ENCODE data around the gene SNRNP70.
"Not testable (repeated sequence)": the region's sequence is repeated elsewhere in the genome, so short reads cannot be mapped to it uniquely, and the experiment has no call there.

The SNRNP70 gene

DNA sequence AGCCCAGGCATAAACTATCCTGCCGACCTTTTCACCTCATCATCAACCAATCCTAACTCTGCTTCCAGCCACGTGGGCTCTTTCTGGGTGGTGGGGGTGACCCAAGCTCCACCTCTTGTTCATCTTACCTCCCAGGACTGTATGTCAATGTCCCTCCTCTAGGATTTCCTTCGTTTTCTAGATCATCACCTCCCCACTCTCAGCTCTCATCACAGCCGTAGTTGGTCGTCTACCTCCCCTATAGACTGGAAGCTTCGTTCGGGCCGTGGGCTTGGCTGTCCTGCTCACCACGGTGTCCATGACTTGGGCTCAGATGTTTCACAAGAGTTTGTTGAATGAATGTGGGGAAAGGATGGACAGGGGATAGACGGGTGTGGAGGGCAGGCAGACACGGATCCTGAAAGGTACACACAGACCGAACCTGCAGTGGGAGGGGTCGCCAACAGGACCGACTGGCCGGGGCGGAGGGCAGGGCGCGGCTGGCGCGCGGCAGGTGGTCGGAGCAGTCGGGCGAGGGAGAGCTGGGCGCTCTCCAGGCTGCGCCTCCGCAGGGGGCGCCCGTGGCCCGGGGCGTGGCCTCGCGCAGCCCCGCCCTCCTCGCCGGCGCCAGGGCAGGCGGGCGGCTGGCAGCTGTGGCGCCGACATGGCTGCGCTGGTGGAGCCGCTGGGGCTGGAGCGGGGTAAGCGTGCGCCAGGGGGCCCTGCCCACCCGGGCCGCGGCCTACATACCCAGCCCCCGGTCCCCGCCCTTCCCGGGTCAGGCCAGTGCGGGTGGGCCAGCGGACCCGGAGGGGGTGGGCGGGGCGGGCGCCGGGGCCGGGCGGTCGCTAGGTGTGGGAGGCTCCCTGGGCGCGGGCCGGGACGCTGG, 28.7 kb downstream of the SNRNP70 start, which contains the start of gene LIN7B:
LIN7B (plus strand) TSS at position 609 of the 868 bp plus-strand sequence; CDS start at position 644, 35 bp downstream.
- peak within 1 kb of the TSS; percentile 38 for H2AFZ ChIP-seq (ENCODE audit: low read length, unreplicated experiment)
- no peaks in the 10 kb centered on the region for H3K27me3 ChIP-seq (ENCODE audit: insufficient read depth, low read length)
- H3K36me3 ChIP-seq (ENCODE audit: insufficient read depth, low read length) = no peaks in the 10 kb centered on the region
- peaks cover 8% of the 10 kb centered on the region for H3K4me1 ChIP-seq (ENCODE audit: control insufficient read depth, insufficient read depth, low read length, unreplicated experiment)
- H3K79me2 ChIP-seq (ENCODE audit: control insufficient read depth, insufficient read depth, low read length, unreplicated experiment) = no peaks in the 10 kb centered on the region
- H3K27ac ChIP-seq (ENCODE audit: low read depth, low read length) = no peak within 1 kb of the TSS
- H3K4me3 ChIP-seq (ENCODE audit: low read depth, low read length) = peak within 1 kb of the TSS; percentile 85

DNA sequence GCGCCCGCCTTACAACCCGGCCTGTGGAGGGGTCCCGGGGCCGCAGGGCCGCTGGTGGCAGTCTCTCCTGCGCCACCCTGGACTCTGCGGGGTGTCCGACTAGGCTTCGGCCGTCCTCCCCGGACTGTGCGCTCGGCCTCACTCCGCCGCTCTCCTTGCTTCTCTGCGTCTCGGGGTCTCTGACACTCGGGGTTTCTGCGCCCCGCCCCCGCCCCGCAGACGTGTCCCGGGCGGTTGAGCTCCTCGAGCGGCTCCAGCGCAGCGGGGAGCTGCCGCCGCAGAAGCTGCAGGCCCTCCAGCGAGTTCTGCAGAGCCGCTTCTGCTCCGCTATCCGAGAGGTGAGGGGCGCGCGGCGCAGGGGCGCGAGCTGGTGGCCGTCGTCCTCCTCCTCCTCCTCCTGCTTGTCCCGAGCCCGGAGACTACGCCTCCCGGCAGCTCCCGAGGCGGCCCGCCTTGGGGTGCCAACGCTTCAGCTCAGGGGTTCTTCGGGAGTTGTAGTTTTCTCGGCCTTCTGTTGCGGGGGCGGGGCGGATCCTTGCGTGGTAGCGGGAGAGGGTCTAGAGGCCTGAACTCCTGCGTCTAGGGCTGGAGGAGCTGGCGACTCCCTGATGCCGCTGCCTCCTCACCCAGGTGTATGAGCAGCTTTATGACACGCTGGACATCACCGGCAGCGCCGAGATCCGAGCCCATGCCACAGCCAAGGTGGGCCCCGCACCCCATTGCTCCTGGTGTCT, 29.5 kb downstream of the SNRNP70 start:
- H2AFZ ChIP-seq (ENCODE audit: low read length, unreplicated experiment) = peak overlapping the region; percentile 38

DNA sequence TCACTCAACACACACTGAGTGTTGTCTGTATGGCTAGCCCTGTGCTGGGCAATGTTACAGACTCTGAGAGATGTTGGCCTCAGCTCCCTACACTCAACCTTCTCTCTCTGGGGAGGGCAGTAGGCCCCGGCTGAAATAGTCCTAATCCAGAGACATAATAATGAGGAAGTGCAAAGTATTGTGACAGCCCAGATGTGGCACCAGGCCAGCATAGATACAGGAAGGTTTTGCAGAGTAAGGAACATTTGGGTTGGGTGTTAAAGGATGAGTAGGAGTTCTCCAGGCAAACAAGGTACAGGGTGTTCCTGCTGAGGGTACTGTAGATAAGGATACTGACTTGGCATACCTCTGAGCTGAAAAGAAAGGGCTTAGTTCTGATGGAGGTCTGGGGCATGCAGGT, 31.3 kb downstream of the SNRNP70 start:
- H3K79me2 ChIP-seq (ENCODE audit: control insufficient read depth, insufficient read depth, low read length, unreplicated experiment) = no peaks in the 10 kb centered on the region
- no peak overlapping the region for H3K4me3 ChIP-seq (ENCODE audit: low read depth, low read length)
- H3K27ac ChIP-seq (ENCODE audit: low read depth, low read length) = no peak overlapping the region
- H3K4me1 ChIP-seq (ENCODE audit: control insufficient read depth, insufficient read depth, low read length, unreplicated experiment) = no peaks in the 10 kb centered on the region
- H3K36me3 ChIP-seq (ENCODE audit: insufficient read depth, low read length) = no peaks in the 10 kb centered on the region
- H3K27me3 ChIP-seq (ENCODE audit: insufficient read depth, low read length) = peaks cover 8% of the 10 kb centered on the region
- H2AFZ ChIP-seq (ENCODE audit: low read length, unreplicated experiment) = no peak overlapping the region

More for the DNA sequence above, 29.5 kb downstream of the SNRNP70 start:
- H3K4me1 ChIP-seq (ENCODE audit: control insufficient read depth, insufficient read depth, low read length, unreplicated experiment) = peaks cover 8% of the 10 kb centered on the region
- H3K36me3 ChIP-seq (ENCODE audit: insufficient read depth, low read length) = no peaks in the 10 kb centered on the region
- no peaks in the 10 kb centered on the region for H3K27me3 ChIP-seq (ENCODE audit: insufficient read depth, low read length)
- no peaks in the 10 kb centered on the region for H3K79me2 ChIP-seq (ENCODE audit: control insufficient read depth, insufficient read depth, low read length, unreplicated experiment)
- no peak overlapping the region for H3K27ac ChIP-seq (ENCODE audit: low read depth, low read length)
- H3K4me3 ChIP-seq (ENCODE audit: low read depth, low read length) = peak overlapping the region; percentile 85

DNA sequence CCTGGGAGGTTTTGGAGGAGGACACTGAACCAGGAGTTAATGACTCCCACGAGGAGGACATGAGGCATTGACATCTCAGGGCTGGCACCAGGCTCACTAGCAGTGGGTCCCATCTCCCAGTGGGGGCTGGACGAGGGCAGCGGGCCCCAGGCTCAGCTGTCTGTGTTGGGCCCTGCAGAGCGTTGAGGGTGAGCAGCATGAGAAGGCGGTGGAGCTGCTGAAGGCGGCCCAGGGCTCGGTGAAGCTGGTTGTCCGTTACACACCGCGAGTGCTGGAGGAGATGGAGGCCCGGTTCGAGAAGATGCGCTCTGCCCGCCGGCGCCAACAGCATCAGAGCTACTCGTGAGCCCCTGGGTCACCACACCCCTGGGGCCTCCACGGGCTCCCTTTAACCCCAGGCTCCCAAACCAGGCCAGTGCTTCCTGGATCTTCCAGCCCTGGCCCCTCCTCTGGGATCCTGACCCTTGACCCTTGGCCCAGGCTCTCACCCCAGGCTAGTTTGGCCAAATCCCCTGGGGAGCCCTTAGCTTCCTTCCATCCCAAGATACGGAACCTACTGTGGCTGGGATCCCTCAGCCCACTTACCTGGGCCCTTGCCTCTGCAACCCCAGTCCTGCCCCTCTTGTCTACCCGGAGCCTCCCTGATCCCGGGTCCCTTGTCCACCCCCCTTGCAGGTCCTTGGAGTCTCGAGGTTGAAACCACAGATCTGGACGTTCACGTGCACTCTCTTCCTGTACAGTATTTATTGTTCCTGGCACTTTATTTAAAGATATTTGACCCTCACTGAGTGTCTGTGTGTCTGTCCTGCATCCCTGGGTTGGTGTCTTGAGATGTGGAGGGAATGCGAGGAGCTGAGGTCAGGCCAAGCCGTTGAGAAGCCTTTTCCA, 32.7 kb downstream of the SNRNP70 start:
- Histone ChIP-seq H3K4me1 (ENCODE audit: control insufficient read depth, insufficient read depth, low read length, unreplicated experiment) (no peaks in the 10 kb centered on the region), H3K4me3 (ENCODE audit: low read depth, low read length) (peak overlapping the region; percentile 85), H3K27ac (ENCODE audit: low read depth, low read length) (peak overlapping the region; percentile 64; the same call in 1 of the 2 replicates), H3K36me3 (ENCODE audit: insufficient read depth, low read length) (no peaks in the 10 kb centered on the region), H2AFZ (ENCODE audit: low read length, unreplicated experiment) (peak overlapping the region; percentile 34), H3K79me2 (ENCODE audit: control insufficient read depth, insufficient read depth, low read length, unreplicated experiment) (no peaks in the 10 kb centered on the region), H3K27me3 (ENCODE audit: insufficient read depth, low read length) (peaks cover 8% of the 10 kb centered on the region)

DNA sequence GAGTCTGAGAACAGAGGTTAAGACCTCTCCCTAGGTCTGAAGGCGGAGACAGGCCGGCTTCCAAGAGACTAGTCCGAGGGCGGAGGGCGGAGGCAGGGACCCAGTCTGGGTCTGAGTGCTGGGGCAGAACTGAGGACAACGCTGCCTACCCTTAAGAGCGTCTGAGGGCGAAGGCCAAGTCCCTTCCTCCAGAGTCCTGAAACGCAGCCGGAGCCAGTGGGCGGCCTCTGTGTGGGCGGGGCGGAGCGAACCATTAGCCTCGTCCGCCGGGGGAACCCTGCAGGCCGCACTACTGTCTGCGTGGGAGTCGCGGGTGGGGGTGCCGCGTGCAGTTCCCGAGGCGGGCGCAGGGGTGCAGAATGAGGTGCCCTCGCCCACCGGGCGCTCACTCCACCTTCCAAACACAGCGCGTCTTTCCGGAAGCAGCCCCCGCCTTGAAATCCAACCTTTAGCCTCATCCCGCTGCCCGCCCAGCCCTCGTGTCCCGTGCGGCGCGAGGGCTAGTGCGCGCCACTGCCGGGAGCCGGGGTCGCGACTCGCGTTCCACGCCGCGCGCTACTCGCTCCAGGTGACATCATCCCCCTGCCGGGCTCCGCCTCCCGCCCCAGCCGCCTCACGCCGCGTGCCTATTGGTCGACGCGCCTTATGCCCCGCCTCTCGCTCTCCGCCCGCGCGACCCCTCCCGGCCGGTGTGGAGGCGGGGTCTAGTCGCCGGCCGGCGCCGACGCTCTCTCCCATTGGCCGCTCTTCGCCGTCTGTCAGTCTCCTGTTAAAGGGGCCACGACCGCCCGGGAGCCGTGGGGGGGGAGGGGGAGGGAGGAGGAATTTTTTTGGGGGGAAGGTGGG, 33.5 kb downstream of the SNRNP70 start, which contains the start of gene C19orf73:
C19orf73 (minus strand) TSS at position 579 of the 846 bp plus-strand sequence; CDS start at position 458, 121 bp downstream.
- Histone ChIP-seq H3K27ac (ENCODE audit: low read depth, low read length) (peak within 1 kb of the TSS; percentile 64; the same call in 1 of the 2 replicates), H3K27me3 (ENCODE audit: insufficient read depth, low read length) (peaks cover 8% of the 10 kb centered on the region), H2AFZ (ENCODE audit: low read length, unreplicated experiment) (peak within 1 kb of the TSS; percentile 75), H3K4me1 (ENCODE audit: control insufficient read depth, insufficient read depth, low read length, unreplicated experiment) (no peaks in the 10 kb centered on the region), H3K79me2 (ENCODE audit: control insufficient read depth, insufficient read depth, low read length, unreplicated experiment) (no peaks in the 10 kb centered on the region), H3K36me3 (ENCODE audit: insufficient read depth, low read length) (no peaks in the 10 kb centered on the region), H3K4me3 (ENCODE audit: low read depth, low read length) (peak within 1 kb of the TSS; percentile 85)

DNA sequence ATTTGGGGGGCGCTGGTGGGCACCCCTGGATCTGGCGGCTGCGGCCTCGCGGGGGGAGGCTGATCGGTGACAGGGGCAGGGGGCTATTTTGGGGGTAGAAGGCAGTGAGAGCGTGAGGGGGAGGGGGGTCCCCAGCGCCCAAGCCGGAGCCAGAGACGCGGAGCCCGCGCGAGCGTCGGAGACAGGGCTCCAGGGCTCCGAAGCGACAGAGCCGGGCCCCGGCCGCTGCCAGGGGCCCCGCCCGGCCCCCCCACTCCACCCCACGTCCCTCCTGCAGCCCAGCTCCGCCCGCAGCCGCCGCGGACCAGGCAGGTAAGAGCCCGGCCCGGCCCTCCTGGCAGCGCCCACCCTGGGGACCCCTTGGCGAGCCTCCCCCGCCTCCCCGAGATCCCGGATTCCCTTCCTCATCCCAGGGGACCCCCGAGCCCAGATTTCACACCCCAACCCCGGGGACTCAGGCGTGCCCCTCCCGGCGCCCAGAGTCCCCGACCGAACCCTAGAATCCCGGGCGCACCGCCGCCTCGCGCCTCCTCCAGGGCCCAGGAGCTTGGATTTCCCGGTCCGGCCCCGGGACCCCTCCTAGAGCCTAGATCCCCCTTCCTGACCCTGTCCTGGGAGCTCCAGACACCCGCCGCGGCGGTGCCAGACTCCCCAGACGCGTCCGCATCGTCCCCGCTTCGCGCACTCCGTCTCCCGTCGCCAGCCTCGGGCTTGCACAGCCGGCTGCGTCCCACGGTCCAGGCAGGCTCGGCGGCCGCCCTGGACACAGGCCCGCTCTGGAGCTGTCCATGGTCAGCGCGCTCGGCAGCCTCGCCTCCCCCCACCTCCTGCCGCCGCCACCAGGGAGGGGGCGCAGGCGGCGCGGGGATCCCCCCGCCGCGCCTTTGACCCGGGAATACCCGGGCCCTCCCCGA, 34.4 kb downstream of the SNRNP70 start, which contains the start of gene PPFIA3:
PPFIA3 (plus strand) TSS at position 134 of the 914 bp plus-strand sequence. CDS start 8,330 bp downstream, outside the sequence.
- Histone ChIP-seq H3K4me1 (ENCODE audit: control insufficient read depth, insufficient read depth, low read length, unreplicated experiment) (no peaks in the 10 kb centered on the region), H3K27me3 (ENCODE audit: insufficient read depth, low read length) (peaks cover 8% of the 10 kb centered on the region), H3K27ac (ENCODE audit: low read depth, low read length) (peak within 1 kb of the TSS; percentile 64; the same call in 1 of the 2 replicates), H3K79me2 (ENCODE audit: control insufficient read depth, insufficient read depth, low read length, unreplicated experiment) (no peaks in the 10 kb centered on the region), H2AFZ (ENCODE audit: low read length, unreplicated experiment) (peak within 1 kb of the TSS; percentile 75), H3K36me3 (ENCODE audit: insufficient read depth, low read length) (no peaks in the 10 kb centered on the region), H3K4me3 (ENCODE audit: low read depth, low read length) (peak within 1 kb of the TSS; percentile 85)

DNA sequence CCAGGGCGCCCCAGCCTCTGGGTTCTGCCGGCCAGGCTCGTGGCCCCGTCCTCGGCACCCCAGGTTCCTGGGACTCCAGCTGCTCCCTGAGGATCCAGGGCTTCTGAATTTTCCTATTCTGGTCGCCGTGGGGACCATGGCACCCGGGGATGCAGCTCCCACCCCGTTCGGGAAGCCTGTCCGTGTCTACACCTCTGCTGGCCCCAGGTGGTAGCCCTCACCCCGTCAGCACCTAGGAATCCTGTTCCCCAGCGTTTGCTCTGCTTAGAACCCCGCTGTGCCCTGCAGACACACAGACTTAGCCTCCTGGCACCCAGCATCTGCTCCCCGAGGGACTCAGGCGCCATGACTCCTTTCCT, 35.1 kb downstream of the SNRNP70 start:
- Histone ChIP-seq H3K79me2 (ENCODE audit: control insufficient read depth, insufficient read depth, low read length, unreplicated experiment) (no peaks in the 10 kb centered on the region), H2AFZ (ENCODE audit: low read length, unreplicated experiment) (no peak overlapping the region), H3K27ac (ENCODE audit: low read depth, low read length) (no peak overlapping the region), H3K4me3 (ENCODE audit: low read depth, low read length) (no peak overlapping the region), H3K4me1 (ENCODE audit: control insufficient read depth, insufficient read depth, low read length, unreplicated experiment) (no peaks in the 10 kb centered on the region), H3K27me3 (ENCODE audit: insufficient read depth, low read length) (peaks cover 8% of the 10 kb centered on the region), H3K36me3 (ENCODE audit: insufficient read depth, low read length) (no peaks in the 10 kb centered on the region)

DNA sequence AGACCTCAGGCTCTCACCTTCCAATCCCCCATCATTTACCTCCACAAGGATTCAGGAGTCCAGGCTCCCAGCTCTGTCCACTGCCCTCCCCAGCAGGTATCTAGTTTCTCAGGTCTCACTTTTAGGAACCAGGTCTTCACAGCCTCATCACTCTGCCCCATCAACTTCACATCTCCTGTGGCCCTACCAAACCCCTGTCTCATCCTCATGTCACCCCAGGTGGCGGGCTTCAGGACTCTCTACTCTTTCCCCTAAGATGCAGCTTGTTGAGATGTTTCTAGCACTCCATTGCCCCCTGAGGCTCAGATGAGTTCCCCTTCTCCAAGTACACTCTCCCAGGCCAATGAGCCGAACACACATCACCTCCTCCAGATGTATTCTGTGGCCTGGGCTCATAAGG, 35.6 kb downstream of the SNRNP70 start:
- Histone ChIP-seq H3K79me2 (ENCODE audit: control insufficient read depth, insufficient read depth, low read length, unreplicated experiment) (no peaks in the 10 kb centered on the region), H3K4me1 (ENCODE audit: control insufficient read depth, insufficient read depth, low read length, unreplicated experiment) (no peaks in the 10 kb centered on the region), H3K27ac (ENCODE audit: low read depth, low read length) (no peak overlapping the region), H3K4me3 (ENCODE audit: low read depth, low read length) (no peak overlapping the region), H3K27me3 (ENCODE audit: insufficient read depth, low read length) (peaks cover 8% of the 10 kb centered on the region), H3K36me3 (ENCODE audit: insufficient read depth, low read length) (no peaks in the 10 kb centered on the region), H2AFZ (ENCODE audit: low read length, unreplicated experiment) (no peak overlapping the region)

DNA sequence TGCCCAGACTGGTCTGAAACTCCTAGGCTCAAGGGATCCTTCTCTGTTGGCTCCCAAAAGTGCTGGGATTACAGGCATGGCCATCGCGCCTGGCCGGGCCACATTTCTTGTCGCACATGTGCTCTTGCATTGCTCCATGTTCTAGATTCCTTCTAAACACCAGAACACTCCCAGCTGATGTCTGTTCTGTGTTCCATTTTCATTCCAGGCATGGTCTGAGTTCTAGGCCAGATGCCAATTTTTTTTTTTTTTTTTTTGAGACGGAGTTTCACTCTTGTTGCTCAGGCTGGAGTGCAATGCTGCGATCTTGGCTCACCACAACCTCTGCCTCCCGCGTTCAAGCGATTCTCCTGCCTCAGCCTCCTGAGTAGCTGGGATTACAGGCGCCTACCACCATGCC, 36.6 kb downstream of the SNRNP70 start:
- H3K27ac ChIP-seq (ENCODE audit: low read depth, low read length); H3K79me2 ChIP-seq (ENCODE audit: control insufficient read depth, insufficient read depth, low read length, unreplicated experiment); H3K4me1 ChIP-seq (ENCODE audit: control insufficient read depth, insufficient read depth, low read length, unreplicated experiment); H3K36me3 ChIP-seq (ENCODE audit: insufficient read depth, low read length); H3K4me3 ChIP-seq (ENCODE audit: low read depth, low read length); H3K27me3 ChIP-seq (ENCODE audit: insufficient read depth, low read length); H2AFZ ChIP-seq (ENCODE audit: low read length, unreplicated experiment): not testable (repeated sequence)
